22Rv1 (cell line): ENCODE results near the gene SORCS2.
A peak's percentile ranks its signal among the peaks of the same experiment; 100 is the strongest.

ENCODE experiments used
- H3K27ac ChIP-seq: fragments of 450-650 bp; 2 replicates; pipeline ENCODE4 v1.5.1; 2017
- ZFX ChIP-seq: fragments of 450-650 bp; IDR thresholded peaks from 2 replicates; pipeline ENCODE4 v1.6.1; 2017; ENCODE audit warnings: antibody characterized with exemption, borderline replicate concordance
- TF ChIP-seq, protein P1 (sequence below): fragments of 450-650 bp; IDR thresholded peaks from 2 replicates; pipeline ENCODE4 v1.5.1; 2017; ENCODE audit warnings: mild to moderate bottlenecking

The SORCS2 gene

GRCh38 chr4:7186031-7186430 is 6.3 kb upstream of the SORCS2 start:
- TF ChIP-seq, protein P1, sequence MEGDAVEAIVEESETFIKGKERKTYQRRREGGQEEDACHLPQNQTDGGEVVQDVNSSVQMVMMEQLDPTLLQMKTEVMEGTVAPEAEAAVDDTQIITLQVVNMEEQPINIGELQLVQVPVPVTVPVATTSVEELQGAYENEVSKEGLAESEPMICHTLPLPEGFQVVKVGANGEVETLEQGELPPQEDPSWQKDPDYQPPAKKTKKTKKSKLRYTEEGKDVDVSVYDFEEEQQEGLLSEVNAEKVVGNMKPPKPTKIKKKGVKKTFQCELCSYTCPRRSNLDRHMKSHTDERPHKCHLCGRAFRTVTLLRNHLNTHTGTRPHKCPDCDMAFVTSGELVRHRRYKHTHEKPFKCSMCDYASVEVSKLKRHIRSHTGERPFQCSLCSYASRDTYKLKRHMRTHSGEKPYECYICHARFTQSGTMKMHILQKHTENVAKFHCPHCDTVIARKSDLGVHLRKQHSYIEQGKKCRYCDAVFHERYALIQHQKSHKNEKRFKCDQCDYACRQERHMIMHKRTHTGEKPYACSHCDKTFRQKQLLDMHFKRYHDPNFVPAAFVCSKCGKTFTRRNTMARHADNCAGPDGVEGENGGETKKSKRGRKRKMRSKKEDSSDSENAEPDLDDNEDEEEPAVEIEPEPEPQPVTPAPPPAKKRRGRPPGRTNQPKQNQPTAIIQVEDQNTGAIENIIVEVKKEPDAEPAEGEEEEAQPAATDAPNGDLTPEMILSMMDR = peak; percentile 49
- no peak for TF ChIP-seq ZFX
- no peak overlapping the region for H3K27ac ChIP-seq

- H3K27ac ChIP-seq = no peak overlapping the region
- TF ChIP-seq ZFX = no peak
- TF ChIP-seq, protein P1 = no peak
Measured at GRCh38 chr4:7186516-7187167, 5.7 kb upstream of the SORCS2 start.

DNA sequence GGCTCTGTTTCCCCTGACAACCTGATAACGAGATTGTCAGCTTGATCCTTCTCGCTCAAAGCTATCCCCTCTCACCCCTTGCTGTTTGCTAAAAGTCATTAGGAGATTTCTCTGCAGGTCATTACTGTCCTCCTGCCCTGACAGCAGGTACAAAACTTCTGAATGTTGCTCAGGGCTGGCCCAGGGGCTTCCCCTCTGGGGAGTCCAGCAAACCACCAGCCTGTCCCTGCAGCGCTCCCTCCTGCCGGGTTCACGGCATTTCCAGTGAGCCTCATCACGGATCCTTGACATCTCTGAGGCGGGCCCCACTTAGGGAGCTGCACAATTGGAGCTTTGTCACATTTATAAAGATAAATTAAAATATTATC is 5.2 kb upstream of the SORCS2 start:
- no peak overlapping the region for H3K27ac ChIP-seq
- TF ChIP-seq, protein P1 = no peak
- TF ChIP-seq ZFX = no peak

- TF ChIP-seq, protein P1 = no peak
- no peak for TF ChIP-seq ZFX
- no peak overlapping the region for H3K27ac ChIP-seq
Measured at GRCh38 chr4:7187691-7188090, 4.6 kb upstream of the SORCS2 start.

- H3K27ac ChIP-seq = no peak overlapping the region
- no peak for TF ChIP-seq ZFX
- TF ChIP-seq, protein P1 = no peak
Measured at GRCh38 chr4:7189066-7189465, 3.3 kb upstream of the SORCS2 start.

GRCh38 chr4:7189475-7190277 is 2.7 kb upstream of the SORCS2 start:
- no peak overlapping the region for H3K27ac ChIP-seq

More at GRCh38 chr4:7189475-7190277, 2.7 kb upstream of the SORCS2 start:
- TF ChIP-seq, protein P1 = peak; percentile 40
- no peak for TF ChIP-seq ZFX
